OCI-LY3 (cell line): Measurements from ENCODE around the gene SRP54.

Source experiments
- H2AFZ ChIP-seq: fragments of 200-600, 300-600 bp; shearing (Covaris generic); 2 replicates; pipeline ENCODE4 v1.6.0; 2014; ENCODE audit warnings: antibody characterized with exemption, low read depth, low read length
- H3K27ac ChIP-seq: fragments of 200-600, 300-600 bp; sonication (generic); 2 replicates; pipeline ENCODE4 v1.5.1; 2014; ENCODE audit warnings: mild to moderate bottlenecking, low read length, moderate library complexity, mixed read lengths
- H3K27me3 ChIP-seq: fragments of 200-600, 300-600 bp; sonication (generic); 2 replicates; pipeline ENCODE4 v1.6.1; 2014; ENCODE audit warnings: low read depth, low read length, mixed read lengths
- H3K36me3 ChIP-seq: fragments of 200-600, 300-600 bp; sonication (generic); replicated peaks from 2 replicates; pipeline ENCODE3; 2014; ENCODE audit warnings: low read depth, low read length, mixed read lengths
- H3K4me1 ChIP-seq: fragments of 300-600, 200-600 bp; sonication (generic); 2 replicates; pipeline ENCODE4 v1.6.1; 2014; ENCODE audit warnings: low read length, mixed read lengths
- H3K4me2 ChIP-seq: fragments of 200-600, 300-600 bp; sonication (generic); 2 replicates; pipeline ENCODE4 v1.6.1; 2014; ENCODE audit warnings: low read length, mixed read lengths
- H3K4me3 ChIP-seq: fragments of 300-600, 200-600 bp; sonication (generic); 2 replicates; pipeline ENCODE4 v1.5.1; 2014; ENCODE audit warnings: antibody characterized with exemption, mild to moderate bottlenecking, low read length, moderate library complexity
- H3K79me2 ChIP-seq: fragments of 300-600, 200-600 bp; shearing (Covaris generic); 2 replicates; pipeline ENCODE4 v1.6.1; 2014; ENCODE audit warnings: mild to moderate bottlenecking, low read length, mixed read lengths
- H3K9ac ChIP-seq: fragments of 300-600, 200-600 bp; shearing (Covaris generic); 2 replicates; pipeline ENCODE4 v1.6.0; 2014; ENCODE audit warnings: mild to moderate bottlenecking, low read length, moderate library complexity
- H3K9me3 ChIP-seq: fragments of 200-600, 300-600 bp; shearing (Covaris generic); 2 replicates; pipeline ENCODE4 v1.6.1; 2014; ENCODE audit warnings: low read length, mixed read lengths; ENCODE audit not compliant: insufficient read depth
- H4K20me1 ChIP-seq: fragments of 200-600, 300-600 bp; sonication (generic); 2 replicates; pipeline ENCODE4 v1.6.1; 2016; ENCODE audit warnings: low read length, mixed read lengths; ENCODE audit not compliant: insufficient read depth
- CTCF ChIP-seq: fragments of 200-600, 300-600 bp; sonication (generic); IDR thresholded peaks from 2 replicates; pipeline ENCODE4 v1.5.1; 2014; ENCODE audit warnings: antibody characterized with exemption, low read length, low read depth
- EZH2phosphoT487 ChIP-seq: fragments of 200-600 bp; shearing (Covaris generic); IDR thresholded peaks from 2 replicates; pipeline ENCODE4 v1.6.1; 2018; ENCODE audit warnings: antibody characterized with exemption, mixed run types, low read depth

Gene SRP54

GRCh38 chr14:34982421-34983147 lies at the start of gene SRP54:
Gene SRP54 (plus strand): TSS chr14:34982992. CDS start chr14:34996710, 13,718 bp downstream.
- peak within 1 kb of the TSS; percentile 85 for H3K4me3 ChIP-seq
- H3K4me1 ChIP-seq: peaks cover 21% of the 10 kb centered on the region
- H3K9me3 ChIP-seq: no peaks in the 10 kb centered on the region
- H3K36me3 ChIP-seq: no peaks in the 10 kb centered on the region
- peak within 1 kb of the TSS; percentile 87 for H3K9ac ChIP-seq
- H3K27me3 ChIP-seq: no peaks in the 10 kb centered on the region
- peak within 1 kb of the TSS; percentile 93 for H3K27ac ChIP-seq
- H3K79me2 ChIP-seq: peaks cover 87% of the 10 kb centered on the region
- TF ChIP-seq CTCF: no peak
- peak within 1 kb of the TSS; percentile 96 for H2AFZ ChIP-seq
- peak within 1 kb of the TSS; percentile 94 for H3K4me2 ChIP-seq
- H4K20me1 ChIP-seq: peaks cover 16% of the 10 kb centered on the region

GRCh38 chr14:34933301-34933700 lies 49.5 kb upstream of the SRP54 start:
- Histone ChIP-seq H3K4me2 (no peak overlapping the region), H3K4me3 (no peak overlapping the region), H3K9ac (no peak overlapping the region), H3K36me3 (no peaks in the 10 kb centered on the region), H4K20me1 (no peaks in the 10 kb centered on the region), H3K79me2 (no peaks in the 10 kb centered on the region), H2AFZ (no peak overlapping the region), H3K4me1 (peaks cover 30% of the 10 kb centered on the region), H3K9me3 (no peaks in the 10 kb centered on the region), H3K27me3 (no peaks in the 10 kb centered on the region), H3K27ac (no peak overlapping the region)
- TF ChIP-seq CTCF (no peak), EZH2phosphoT487 (no peak)

GRCh38 chr14:34935488-34935887 lies 47.3 kb upstream of the SRP54 start:
- Histone ChIP-seq H2AFZ (no peak overlapping the region), H3K4me3 (no peak overlapping the region), H3K4me2 (no peak overlapping the region), H3K27me3 (no peaks in the 10 kb centered on the region), H3K79me2 (no peaks in the 10 kb centered on the region), H3K9me3 (no peaks in the 10 kb centered on the region), H3K4me1 (peaks cover 23% of the 10 kb centered on the region), H3K27ac (no peak overlapping the region), H4K20me1 (no peaks in the 10 kb centered on the region), H3K36me3 (no peaks in the 10 kb centered on the region), H3K9ac (no peak overlapping the region)
- TF ChIP-seq CTCF: no peak
- no peak for TF ChIP-seq EZH2phosphoT487

- H3K27ac ChIP-seq: no peak overlapping the region
- H3K4me3 ChIP-seq: no peak overlapping the region
- peaks cover 12% of the 10 kb centered on the region for H3K4me1 ChIP-seq
- TF ChIP-seq EZH2phosphoT487 (no peak), CTCF (no peak)
- H4K20me1 ChIP-seq: no peaks in the 10 kb centered on the region
- H3K9ac ChIP-seq: 0 out of 2 replicates have a peak overlapping the region, but pooled peaks have one; percentile 3
- peak overlapping the region; percentile 17; the same call in 1 of the 2 replicates for H2AFZ ChIP-seq
- H3K4me2 ChIP-seq: peak overlapping the region; percentile 34
- no peaks in the 10 kb centered on the region for H3K36me3 ChIP-seq
- H3K79me2 ChIP-seq: no peaks in the 10 kb centered on the region
- H3K9me3 ChIP-seq: no peaks in the 10 kb centered on the region
- no peaks in the 10 kb centered on the region for H3K27me3 ChIP-seq
Measured at GRCh38 chr14:34937442-34937841, 45.4 kb upstream of the SRP54 start.
